ENCODE results near the gene DHX57. TPM values are rescaled to one million over a fixed set of nuclear protein-coding genes. Genes with fewer than 3 reads are reported as not detected.

Gene DHX57
- total RNA-seq, 2 experiments from 2014 or later = 18.1 to 22.1 TPM

- Mint-ChIP-seq H3K36me3 (no peaks in the 10 kb centered on the region), H3K27me3 (no peaks in the 10 kb centered on the region)
These were observed 13.3 kb upstream of the DHX57 start for GRCh38 chr2:38889045-38889444.

GRCh38 chr2:38887902-38888554, 12.3 kb upstream of the DHX57 start:
- Mint-ChIP-seq H3K4me1 (peaks cover 4% of the 10 kb centered on the region), H3K4me3 (no peak overlapping the region), H3K9me3 (no peaks in the 10 kb centered on the region), H3K36me3 (no peaks in the 10 kb centered on the region), H3K27ac (no peak overlapping the region), H3K27me3 (no peaks in the 10 kb centered on the region)
- DNase-seq = no peak

More at GRCh38 chr2:38889045-38889444, 13.3 kb upstream of the DHX57 start:
- Mint-ChIP-seq H3K9me3 (no peaks in the 10 kb centered on the region), H3K4me3 (no peak overlapping the region), H3K4me1 (peaks cover 4% of the 10 kb centered on the region), H3K27ac (no peak overlapping the region)
- DNase-seq = no peak

- Mint-ChIP-seq H3K4me1 (no peaks in the 10 kb centered on the region), H3K4me3 (no peak overlapping the region), H3K27ac (no peak overlapping the region), H3K27me3 (no peaks in the 10 kb centered on the region), H3K9me3 (no peaks in the 10 kb centered on the region), H3K36me3 (no peaks in the 10 kb centered on the region)
- no peak for DNase-seq
These were observed 11.6 kb upstream of the DHX57 start for GRCh38 chr2:38887347-38887746.

- H3K9me3 Mint-ChIP-seq = no peaks in the 10 kb centered on the region
These were observed 10.3 kb upstream of the DHX57 start for GRCh38 chr2:38886063-38886462.

GRCh38 chr2:38876407-38876806, 673 bp upstream of the DHX57 start:
- peaks cover 12% of the 10 kb centered on the region for H3K9me3 Mint-ChIP-seq
- peaks cover 19% of the 10 kb centered on the region for H3K36me3 Mint-ChIP-seq
- H3K27me3 Mint-ChIP-seq = no peaks in the 10 kb centered on the region
- peak overlapping the region; percentile 87 for H3K27ac Mint-ChIP-seq
- peak overlapping the region; percentile 93 for H3K4me3 Mint-ChIP-seq
- no peak for DNase-seq
- peaks cover 18% of the 10 kb centered on the region for H3K4me1 Mint-ChIP-seq

More at GRCh38 chr2:38886063-38886462, 10.3 kb upstream of the DHX57 start:
- H3K4me3 Mint-ChIP-seq = no peak overlapping the region
- no peaks in the 10 kb centered on the region for H3K36me3 Mint-ChIP-seq
- H3K4me1 Mint-ChIP-seq = no peaks in the 10 kb centered on the region
- no peak for DNase-seq
- no peaks in the 10 kb centered on the region for H3K27me3 Mint-ChIP-seq
- no peak overlapping the region for H3K27ac Mint-ChIP-seq

GRCh38 chr2:38875227-38875575, 533 bp downstream of the DHX57 start:
- peaks cover 15% of the 10 kb centered on the region for H3K9me3 Mint-ChIP-seq
- H3K36me3 Mint-ChIP-seq = peaks cover 22% of the 10 kb centered on the region
- peak overlapping the region; percentile 87 for H3K27ac Mint-ChIP-seq
- H3K4me1 Mint-ChIP-seq = peaks cover 18% of the 10 kb centered on the region
- no peaks in the 10 kb centered on the region for H3K27me3 Mint-ChIP-seq
- peak overlapping the region; percentile 93 for H3K4me3 Mint-ChIP-seq
- DNase-seq = no peak

- Mint-ChIP-seq H3K4me1 (peaks cover 18% of the 10 kb centered on the region), H3K27me3 (no peaks in the 10 kb centered on the region), H3K9me3 (peaks cover 18% of the 10 kb centered on the region), H3K4me3 (no peak overlapping the region), H3K36me3 (peaks cover 33% of the 10 kb centered on the region), H3K27ac (no peak overlapping the region)
- no peak for DNase-seq
These were observed 2.0 kb downstream of the DHX57 start for GRCh38 chr2:38873763-38874162.

GRCh38 chr2:38871432-38871831, 4.3 kb downstream of the DHX57 start:
- H3K27me3 Mint-ChIP-seq = no peaks in the 10 kb centered on the region
- H3K4me3 Mint-ChIP-seq = no peak overlapping the region

GRCh38 chr2:38866773-38867443, 8.8 kb downstream of the DHX57 start:
- no peak for DNase-seq
- H3K9me3 Mint-ChIP-seq = peaks cover 8% of the 10 kb centered on the region
- peaks cover 3% of the 10 kb centered on the region for H3K4me1 Mint-ChIP-seq
- no peak overlapping the region for H3K27ac Mint-ChIP-seq
- H3K4me3 Mint-ChIP-seq = no peak overlapping the region
- no peaks in the 10 kb centered on the region for H3K27me3 Mint-ChIP-seq
- H3K36me3 Mint-ChIP-seq = peaks cover 35% of the 10 kb centered on the region

More at GRCh38 chr2:38871432-38871831, 4.3 kb downstream of the DHX57 start:
- peaks cover 15% of the 10 kb centered on the region for H3K4me1 Mint-ChIP-seq
- H3K36me3 Mint-ChIP-seq = peaks cover 44% of the 10 kb centered on the region
- no peak overlapping the region for H3K27ac Mint-ChIP-seq
- no peak for DNase-seq
- H3K9me3 Mint-ChIP-seq = peaks cover 18% of the 10 kb centered on the region

GRCh38 chr2:38863061-38863695, 12.6 kb downstream of the DHX57 start:
- DNase-seq = no peak
- no peak overlapping the region for H3K4me3 Mint-ChIP-seq
- peaks cover 3% of the 10 kb centered on the region for H3K4me1 Mint-ChIP-seq
- no peaks in the 10 kb centered on the region for H3K27me3 Mint-ChIP-seq
- no peaks in the 10 kb centered on the region for H3K9me3 Mint-ChIP-seq
- no peak overlapping the region for H3K27ac Mint-ChIP-seq
- peaks cover 33% of the 10 kb centered on the region for H3K36me3 Mint-ChIP-seq

- Mint-ChIP-seq H3K27ac (no peak overlapping the region), H3K36me3 (peaks cover 28% of the 10 kb centered on the region), H3K4me1 (peaks cover 3% of the 10 kb centered on the region), H3K4me3 (no peak overlapping the region), H3K27me3 (no peaks in the 10 kb centered on the region), H3K9me3 (no peaks in the 10 kb centered on the region)
- DNase-seq = no peak
These were observed 13.3 kb downstream of the DHX57 start for GRCh38 chr2:38862476-38862875.

- Mint-ChIP-seq H3K9me3 (no peaks in the 10 kb centered on the region), H3K27me3 (no peaks in the 10 kb centered on the region), H3K4me3 (no peak overlapping the region), H3K4me1 (no peaks in the 10 kb centered on the region), H3K36me3 (peaks cover 20% of the 10 kb centered on the region), H3K27ac (no peak overlapping the region)
- DNase-seq = no peak
These were observed 19.6 kb downstream of the DHX57 start for GRCh38 chr2:38856165-38856564.

- Mint-ChIP-seq H3K27ac (no peak overlapping the region), H3K4me1 (no peaks in the 10 kb centered on the region), H3K9me3 (no peaks in the 10 kb centered on the region), H3K4me3 (no peak overlapping the region), H3K27me3 (no peaks in the 10 kb centered on the region), H3K36me3 (peaks cover 14% of the 10 kb centered on the region)
- no peak for DNase-seq
These were observed 25.7 kb downstream of the DHX57 start for GRCh38 chr2:38850045-38850444.

- no peak overlapping the region for H3K27ac Mint-ChIP-seq
- peaks cover 3% of the 10 kb centered on the region for H3K36me3 Mint-ChIP-seq
- H3K4me1 Mint-ChIP-seq = no peaks in the 10 kb centered on the region
- no peaks in the 10 kb centered on the region for H3K27me3 Mint-ChIP-seq
- no peaks in the 10 kb centered on the region for H3K9me3 Mint-ChIP-seq
- no peak overlapping the region for H3K4me3 Mint-ChIP-seq
- no peak for DNase-seq
These were observed 38.9 kb downstream of the DHX57 start for GRCh38 chr2:38836791-38837190.

GRCh38 chr2:38835990-38836389, 39.7 kb downstream of the DHX57 start:
- Mint-ChIP-seq H3K4me3 (no peak overlapping the region), H3K27me3 (no peaks in the 10 kb centered on the region), H3K9me3 (no peaks in the 10 kb centered on the region), H3K36me3 (peaks cover 3% of the 10 kb centered on the region), H3K27ac (no peak overlapping the region), H3K4me1 (no peaks in the 10 kb centered on the region)
- no peak for DNase-seq

Measured in activated naive CD8-positive, alpha-beta T cell treated with anti-CD3 and anti-CD28 coated beads for 36 hours (primary cell).